IPS-NIHi11 (cell line): ENCODE data around the gene AIG1.

ENCODE experiments used
- DNase-seq: peaks from one replicate; pipeline ENCODE4 v3.0.0; 2012; ENCODE audit warnings: mixed read lengths, low spot score

Gene AIG1

GRCh38 chr6:143196525-143197225, 136.0 kb downstream of the AIG1 start:
- no peak for DNase-seq

DNA sequence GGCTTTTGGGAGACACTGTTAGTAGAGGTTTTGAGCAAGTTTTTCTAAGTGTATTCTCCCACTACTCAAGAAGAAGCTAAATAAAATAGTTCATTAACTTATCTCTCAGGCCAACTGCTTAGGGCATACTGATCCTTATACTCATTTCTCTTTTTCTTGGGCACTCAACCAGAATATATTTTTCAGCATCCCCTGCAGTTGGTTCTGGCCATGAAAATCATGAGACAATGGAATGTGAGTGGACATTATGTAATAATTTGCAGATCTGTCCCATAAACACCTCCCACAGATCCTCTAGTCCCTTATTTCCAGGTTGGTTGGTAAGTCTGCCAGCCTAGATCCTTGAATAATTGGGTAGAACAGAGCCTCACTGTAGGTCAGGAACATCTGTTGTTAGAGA, 136.7 kb downstream of the AIG1 start:
- no peak for DNase-seq

DNA sequence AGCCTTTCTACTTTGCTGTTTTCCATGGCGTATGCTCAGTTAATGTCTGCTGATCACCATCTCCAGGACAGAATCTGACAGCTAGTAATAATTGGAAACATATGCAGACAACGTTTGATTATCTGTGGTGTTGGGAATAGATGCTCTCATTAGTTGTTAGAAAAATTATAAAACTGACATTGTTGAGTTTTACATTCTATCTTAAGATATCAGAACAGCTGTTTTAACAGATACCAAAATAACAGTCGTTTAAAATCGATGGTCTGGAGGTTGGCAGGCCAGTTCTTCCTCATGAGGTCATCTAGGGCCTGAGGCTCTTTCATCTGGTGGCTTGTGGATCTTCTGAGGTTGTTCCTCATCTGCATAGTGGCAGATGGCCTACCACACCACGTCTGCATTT, 137.6 kb downstream of the AIG1 start:
- no peak for DNase-seq

GRCh38 chr6:143199291-143199690, 138.6 kb downstream of the AIG1 start:
- DNase-seq = no peak

GRCh38 chr6:143200167-143200770, 139.6 kb downstream of the AIG1 start:
- no peak for DNase-seq

DNA sequence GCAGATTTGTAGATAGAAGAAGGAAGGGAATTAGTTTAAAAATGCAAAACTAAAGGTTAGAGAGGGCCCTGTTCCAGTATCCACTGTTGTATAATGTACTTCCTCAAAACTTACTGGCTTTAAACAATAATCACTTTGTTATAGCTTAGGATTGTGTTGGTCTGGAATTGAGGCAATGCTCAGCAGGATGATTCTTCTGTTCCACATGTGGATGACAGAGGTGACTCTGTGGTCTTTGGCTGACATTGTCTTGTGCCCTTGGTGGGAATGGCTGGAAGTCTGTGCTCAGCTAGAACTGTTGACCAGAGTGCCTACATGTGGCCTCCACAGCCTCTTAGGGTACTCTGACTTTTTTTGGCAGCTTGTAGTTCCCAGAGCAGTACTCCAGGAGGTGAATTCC, 143.4 kb downstream of the AIG1 start:
- DNase-seq = no peak

GRCh38 chr6:143205131-143205535, 144.4 kb downstream of the AIG1 start:
- no peak for DNase-seq

DNA sequence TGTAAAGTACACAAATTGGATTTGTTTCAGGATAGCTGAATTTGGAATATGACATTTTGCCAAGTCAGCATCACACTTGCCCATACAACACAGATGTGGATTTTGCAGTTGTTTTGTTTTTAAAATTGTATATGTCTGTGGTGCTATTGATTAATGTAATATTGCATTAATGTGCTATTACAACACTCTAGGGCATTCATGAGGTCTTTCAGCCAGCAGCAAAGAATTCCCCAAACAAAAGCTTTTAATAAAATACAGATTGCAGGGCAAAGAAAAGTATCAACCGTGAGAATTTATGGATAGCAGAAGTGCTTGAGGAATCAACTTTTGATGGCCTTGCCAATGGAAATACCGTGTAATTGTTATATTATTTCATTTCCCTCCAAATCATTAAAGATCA, 144.9 kb downstream of the AIG1 start:
- no peak for DNase-seq

GRCh38 chr6:143205991-143206390, 145.3 kb downstream of the AIG1 start:
- no peak for DNase-seq

- no peak for DNase-seq
Observed at GRCh38 chr6:143206550-143206949, 145.9 kb downstream of the AIG1 start.

GRCh38 chr6:143210420-143210819, 149.7 kb downstream of the AIG1 start:
- DNase-seq = no peak

GRCh38 chr6:143213859-143214376, 153.2 kb downstream of the AIG1 start:
- no peak for DNase-seq

DNA sequence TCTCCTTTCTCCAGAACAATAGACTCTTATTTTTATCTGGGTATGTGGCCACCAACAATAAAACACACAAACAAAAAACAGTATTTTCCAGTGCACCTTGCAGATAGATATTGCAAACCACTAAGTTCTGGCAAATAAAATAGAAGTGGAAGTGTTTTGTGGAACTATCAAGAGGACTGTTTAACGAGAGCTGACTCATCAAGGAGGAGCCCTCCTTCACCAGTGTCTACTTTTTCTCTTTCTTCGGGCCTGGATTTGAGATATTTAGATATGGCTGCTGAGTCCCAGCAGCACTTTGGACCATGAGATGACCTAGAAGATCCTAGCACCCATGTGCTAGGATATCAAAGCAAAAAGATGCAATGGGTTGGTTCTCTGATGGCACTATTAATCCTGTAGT, 154.7 kb downstream of the AIG1 start:
- DNase-seq = no peak

DNA sequence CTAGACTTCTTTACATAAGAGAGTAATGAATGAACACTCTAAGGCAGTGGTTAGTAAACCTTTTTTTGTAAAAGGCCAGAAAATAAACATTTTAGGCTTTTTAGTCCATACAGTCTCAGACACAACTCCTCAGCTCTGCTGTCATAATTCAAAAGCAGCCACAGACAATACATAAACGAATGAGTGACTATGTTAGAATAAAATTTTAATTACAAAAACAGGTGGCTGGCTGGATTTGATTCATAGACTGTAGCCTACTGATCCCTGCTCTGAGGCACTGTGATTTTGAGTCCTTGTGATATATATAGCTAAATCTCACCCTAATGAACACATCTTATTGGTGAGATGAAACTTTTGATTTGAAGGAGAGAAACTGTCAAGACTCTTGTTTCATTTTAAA, 155.1 kb downstream of the AIG1 start:
- no peak for DNase-seq

DNA sequence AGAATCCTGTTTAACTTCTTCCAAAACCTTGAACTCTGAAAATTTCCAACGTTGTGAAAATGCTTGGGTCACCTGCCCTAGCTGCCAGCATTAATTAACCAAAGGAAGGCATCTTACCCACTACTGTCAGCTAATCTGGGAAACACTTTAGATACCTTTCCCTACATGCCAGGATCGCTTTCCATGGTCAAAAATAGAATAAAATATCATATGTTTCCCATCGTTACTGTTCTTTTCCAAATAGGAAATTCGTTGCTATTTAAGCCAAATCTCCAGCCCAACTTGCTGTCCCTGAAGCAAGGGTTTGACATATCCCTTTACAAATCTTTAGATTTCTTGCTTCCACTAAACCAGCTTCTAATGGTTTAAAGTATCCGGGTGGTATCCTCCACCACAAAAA, 157.5 kb downstream of the AIG1 start:
- DNase-seq = no peak

DNA sequence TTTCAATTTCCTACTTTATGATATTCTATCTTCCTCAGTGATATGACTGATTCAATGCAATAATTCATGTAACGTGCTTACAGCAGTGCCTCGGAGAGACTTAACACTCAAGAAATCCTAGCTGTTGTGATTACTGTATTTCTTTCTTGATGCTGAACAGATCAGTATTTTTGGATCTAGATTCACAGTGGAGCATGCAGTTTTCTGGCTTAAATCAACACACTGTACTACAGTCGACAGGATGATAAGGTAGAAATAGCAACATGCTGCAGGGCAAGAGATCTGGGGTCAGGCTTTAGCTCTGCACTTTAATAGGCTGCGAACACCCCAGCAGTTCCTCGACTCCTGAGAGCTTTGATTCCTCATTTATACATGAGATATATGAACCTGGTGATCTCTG, 161.0 kb downstream of the AIG1 start:
- no peak for DNase-seq

DNA sequence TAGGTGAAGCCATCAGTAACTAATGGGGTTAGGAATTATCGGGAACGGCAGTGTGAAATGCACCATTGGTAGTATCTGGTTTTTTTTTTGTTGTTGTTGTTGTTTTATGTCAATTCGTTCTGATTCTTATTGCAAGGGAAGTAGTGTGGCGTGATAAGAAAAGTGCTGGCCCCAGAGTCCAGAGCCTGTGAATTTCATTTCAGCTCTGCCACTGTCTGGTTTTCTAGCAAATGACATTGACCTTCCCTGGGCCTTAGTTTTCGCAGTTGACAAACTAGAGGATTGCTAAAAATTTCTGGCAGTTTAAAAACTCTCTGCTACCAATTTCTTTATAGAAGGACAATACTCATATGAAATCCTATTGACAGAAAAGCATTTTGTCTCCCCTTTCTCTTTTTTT, 161.6 kb downstream of the AIG1 start:
- no peak for DNase-seq

DNA sequence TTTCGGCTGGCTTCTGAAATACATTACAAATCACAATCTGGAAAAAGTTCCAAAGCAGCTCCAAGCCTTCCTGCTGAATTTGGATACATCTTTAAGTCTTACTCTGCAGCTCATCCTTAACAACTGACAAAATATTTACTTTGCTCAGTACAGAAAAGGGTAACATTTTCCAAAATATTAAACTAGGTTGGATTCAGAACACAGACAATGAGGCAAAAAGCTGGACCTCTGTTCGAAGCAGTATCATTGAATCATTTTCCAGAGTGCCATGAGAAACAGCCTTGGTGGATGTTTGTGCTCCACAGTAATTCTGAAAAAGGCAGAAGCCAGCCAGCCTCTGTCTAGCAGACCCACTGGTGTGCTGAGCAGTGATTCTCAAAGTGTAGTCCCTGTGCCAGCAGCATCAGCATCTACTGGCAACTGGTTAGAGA, 162.1 kb downstream of the AIG1 start:
- DNase-seq = no peak

- peak; percentile 23 for DNase-seq
Observed at GRCh38 chr6:143223895-143224294, 163.2 kb downstream of the AIG1 start.

GRCh38 chr6:143224516-143224915, 163.8 kb downstream of the AIG1 start:
- no peak for DNase-seq

DNA sequence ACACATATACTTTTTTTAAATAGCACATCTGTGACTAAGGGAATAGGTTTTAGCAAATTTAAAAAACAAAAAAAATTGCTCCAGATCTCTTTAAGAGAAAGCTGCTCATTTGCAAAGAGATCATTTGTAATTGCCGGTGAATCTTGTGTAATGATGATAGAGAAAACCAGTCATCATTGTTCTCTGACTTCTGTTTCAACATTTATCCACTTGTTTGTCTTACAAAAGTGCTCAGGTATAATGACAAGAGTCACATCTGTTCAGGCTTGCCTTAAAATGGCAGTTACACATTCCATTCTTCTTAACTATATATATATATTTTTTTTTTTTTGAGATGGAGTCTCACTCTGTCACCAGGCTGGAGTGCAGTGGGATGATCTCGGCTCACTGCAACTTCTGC, 165.2 kb downstream of the AIG1 start:
- no peak for DNase-seq

- no peak for DNase-seq
Observed at GRCh38 chr6:143227675-143228074, 167.0 kb downstream of the AIG1 start.

GRCh38 chr6:143229400-143229799, 168.7 kb downstream of the AIG1 start:
- DNase-seq = no peak

DNA sequence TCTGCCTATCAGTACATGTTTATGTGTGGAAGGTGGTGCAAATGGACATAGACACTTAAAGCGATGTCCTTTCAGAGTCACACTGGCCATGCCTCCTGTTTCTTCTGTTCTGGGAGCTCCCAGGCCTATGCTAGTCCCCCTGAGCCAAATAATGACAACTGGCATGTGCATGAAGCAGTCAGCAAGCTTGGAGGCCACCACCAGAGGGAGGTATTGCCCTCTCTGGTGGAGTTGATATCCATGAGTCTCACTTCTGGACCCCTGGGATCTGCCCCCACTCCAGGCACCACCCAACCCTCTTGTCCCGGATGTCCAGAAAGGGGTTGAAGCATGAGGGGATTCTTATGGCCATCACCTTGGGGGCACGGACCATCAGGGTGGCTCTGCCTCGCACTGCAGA, 172.2 kb downstream of the AIG1 start:
- DNase-seq = peak; percentile 50
